Measurements from ENCODE around the gene C1orf21. TPM values are rescaled to one million over a fixed set of nuclear protein-coding genes. Genes with fewer than 3 reads are reported as not detected.

C1orf21 gene
- total RNA-seq, 2 experiments from 2014 or later, result 8.5 to 9.6 TPM

DNA sequence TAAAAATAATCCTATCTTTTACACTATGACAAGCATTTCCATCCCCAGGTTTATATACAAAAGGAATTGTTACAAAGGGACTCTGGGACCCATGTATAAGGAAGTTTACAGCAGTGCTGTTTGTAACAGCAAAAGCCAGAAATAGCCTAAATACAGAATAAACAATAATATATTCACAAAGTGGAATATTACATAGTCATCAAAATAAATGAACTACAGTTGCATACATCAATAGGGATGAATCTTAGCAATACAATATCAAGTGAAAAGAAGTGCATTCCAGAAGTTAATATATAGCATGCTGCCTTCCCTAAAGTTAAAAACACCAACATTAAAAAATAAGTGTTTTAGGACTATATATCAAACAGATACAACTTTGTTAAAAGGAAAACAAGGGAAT, 290.5 kb downstream of the C1orf21 start:
- Mint-ChIP-seq H3K9me3 (ENCODE audit: low read depth) (peaks cover 7% of the 10 kb centered on the region), H3K36me3 (no peaks in the 10 kb centered on the region), H3K4me3 (no peak overlapping the region), H3K27me3 (peaks cover 21% of the 10 kb centered on the region), H3K27ac (no peak overlapping the region), H3K4me1 (no peaks in the 10 kb centered on the region)
- CTCF ChIA-PET, result interaction anchor here (1.2 kb wide), 1 partner anchor 13 kb away, joined by 5 read pairs; no protein-coding TSS in a partner anchor
- no peak for ATAC-seq
- no peak for DNase-seq
